ENCODE results near the gene SPSB1. TPM values are rescaled to one million over a fixed set of nuclear protein-coding genes. Genes with fewer than 3 reads are reported as not detected.

The SPSB1 gene
- total and polyA plus RNA-seq, 2 experiments from 2014 or later: 2.4 to 6.8 TPM

DNA sequence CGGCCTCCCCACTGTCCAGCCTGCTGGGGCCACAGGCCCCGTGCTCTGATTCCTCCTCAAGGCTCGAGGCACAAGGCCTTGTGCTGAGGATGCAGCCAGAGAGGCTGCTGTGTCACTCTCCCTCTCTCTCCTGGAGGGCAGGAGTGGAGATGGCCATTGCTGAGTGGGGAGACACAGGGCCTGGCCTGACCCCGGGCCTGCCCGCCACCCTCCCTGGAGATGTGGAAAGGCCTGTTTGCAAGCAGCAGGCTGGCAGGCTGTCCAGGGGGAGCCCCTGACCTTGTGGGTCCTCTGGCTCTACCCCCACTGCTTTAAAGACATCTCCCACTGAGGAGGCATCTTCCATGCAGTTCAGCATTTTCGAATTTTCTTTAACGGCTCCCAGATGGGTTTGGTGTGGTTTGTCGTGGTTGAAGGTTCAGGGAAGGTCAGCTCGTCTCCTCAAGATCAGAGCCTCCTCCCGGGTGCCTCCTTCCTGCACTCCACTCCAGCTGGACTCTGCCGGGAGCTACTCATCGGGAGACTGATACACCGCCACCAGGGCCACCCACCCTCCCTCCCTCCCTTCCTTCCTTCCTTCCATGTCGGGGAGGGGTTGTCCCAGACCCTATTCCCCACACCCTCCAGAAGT is 69.1 kb downstream of the SPSB1 start:
- DNase-seq (ENCODE audit: low spot score) (no peak), ATAC-seq (no peak)
- H3K36me3 Mint-ChIP-seq (ENCODE audit: low read depth): no peaks in the 10 kb centered on the region; the same call in 2 of the 3 replicates
- H3K36me3 ChIP-seq (ENCODE audit: insufficient read depth): no peaks in the 10 kb centered on the region
- H3K4me1 ChIP-seq (ENCODE audit: insufficient read depth): no peaks in the 10 kb centered on the region
- no peaks in the 10 kb centered on the region for H3K79me2 ChIP-seq (replicated peaks; ENCODE audit: insufficient read depth)
- H3F3A ChIP-seq (replicated peaks; ENCODE audit: low read depth): no peaks in the 10 kb centered on the region
- H3K27me3 Mint-ChIP-seq (ENCODE audit: insufficient read depth, low read depth, poor library complexity): peaks cover 11% of the 10 kb centered on the region
- no peaks in the 10 kb centered on the region for H3K9me2 ChIP-seq (ENCODE audit: insufficient read depth)
- H3K9me3 Mint-ChIP-seq: no peaks in the 10 kb centered on the region
- H3K27ac Mint-ChIP-seq: no peak overlapping the region
- H3K27me3 ChIP-seq (ENCODE audit: insufficient read depth): no peaks in the 10 kb centered on the region
- H3K4me3 Mint-ChIP-seq: no peak overlapping the region
- no peaks in the 10 kb centered on the region for H3K4me1 Mint-ChIP-seq
- no peak overlapping the region for H3K4me2 ChIP-seq
- H3K4me3 ChIP-seq: no peak overlapping the region
- H4K20me1 ChIP-seq (replicated peaks; ENCODE audit: insufficient read depth): no peaks in the 10 kb centered on the region; the same call in 1 of the 2 replicates
- no peak overlapping the region for H2AFZ ChIP-seq
- no peak overlapping the region for H3K27ac ChIP-seq (ENCODE audit: low read depth)
- TF ChIP-seq, protein P1, sequence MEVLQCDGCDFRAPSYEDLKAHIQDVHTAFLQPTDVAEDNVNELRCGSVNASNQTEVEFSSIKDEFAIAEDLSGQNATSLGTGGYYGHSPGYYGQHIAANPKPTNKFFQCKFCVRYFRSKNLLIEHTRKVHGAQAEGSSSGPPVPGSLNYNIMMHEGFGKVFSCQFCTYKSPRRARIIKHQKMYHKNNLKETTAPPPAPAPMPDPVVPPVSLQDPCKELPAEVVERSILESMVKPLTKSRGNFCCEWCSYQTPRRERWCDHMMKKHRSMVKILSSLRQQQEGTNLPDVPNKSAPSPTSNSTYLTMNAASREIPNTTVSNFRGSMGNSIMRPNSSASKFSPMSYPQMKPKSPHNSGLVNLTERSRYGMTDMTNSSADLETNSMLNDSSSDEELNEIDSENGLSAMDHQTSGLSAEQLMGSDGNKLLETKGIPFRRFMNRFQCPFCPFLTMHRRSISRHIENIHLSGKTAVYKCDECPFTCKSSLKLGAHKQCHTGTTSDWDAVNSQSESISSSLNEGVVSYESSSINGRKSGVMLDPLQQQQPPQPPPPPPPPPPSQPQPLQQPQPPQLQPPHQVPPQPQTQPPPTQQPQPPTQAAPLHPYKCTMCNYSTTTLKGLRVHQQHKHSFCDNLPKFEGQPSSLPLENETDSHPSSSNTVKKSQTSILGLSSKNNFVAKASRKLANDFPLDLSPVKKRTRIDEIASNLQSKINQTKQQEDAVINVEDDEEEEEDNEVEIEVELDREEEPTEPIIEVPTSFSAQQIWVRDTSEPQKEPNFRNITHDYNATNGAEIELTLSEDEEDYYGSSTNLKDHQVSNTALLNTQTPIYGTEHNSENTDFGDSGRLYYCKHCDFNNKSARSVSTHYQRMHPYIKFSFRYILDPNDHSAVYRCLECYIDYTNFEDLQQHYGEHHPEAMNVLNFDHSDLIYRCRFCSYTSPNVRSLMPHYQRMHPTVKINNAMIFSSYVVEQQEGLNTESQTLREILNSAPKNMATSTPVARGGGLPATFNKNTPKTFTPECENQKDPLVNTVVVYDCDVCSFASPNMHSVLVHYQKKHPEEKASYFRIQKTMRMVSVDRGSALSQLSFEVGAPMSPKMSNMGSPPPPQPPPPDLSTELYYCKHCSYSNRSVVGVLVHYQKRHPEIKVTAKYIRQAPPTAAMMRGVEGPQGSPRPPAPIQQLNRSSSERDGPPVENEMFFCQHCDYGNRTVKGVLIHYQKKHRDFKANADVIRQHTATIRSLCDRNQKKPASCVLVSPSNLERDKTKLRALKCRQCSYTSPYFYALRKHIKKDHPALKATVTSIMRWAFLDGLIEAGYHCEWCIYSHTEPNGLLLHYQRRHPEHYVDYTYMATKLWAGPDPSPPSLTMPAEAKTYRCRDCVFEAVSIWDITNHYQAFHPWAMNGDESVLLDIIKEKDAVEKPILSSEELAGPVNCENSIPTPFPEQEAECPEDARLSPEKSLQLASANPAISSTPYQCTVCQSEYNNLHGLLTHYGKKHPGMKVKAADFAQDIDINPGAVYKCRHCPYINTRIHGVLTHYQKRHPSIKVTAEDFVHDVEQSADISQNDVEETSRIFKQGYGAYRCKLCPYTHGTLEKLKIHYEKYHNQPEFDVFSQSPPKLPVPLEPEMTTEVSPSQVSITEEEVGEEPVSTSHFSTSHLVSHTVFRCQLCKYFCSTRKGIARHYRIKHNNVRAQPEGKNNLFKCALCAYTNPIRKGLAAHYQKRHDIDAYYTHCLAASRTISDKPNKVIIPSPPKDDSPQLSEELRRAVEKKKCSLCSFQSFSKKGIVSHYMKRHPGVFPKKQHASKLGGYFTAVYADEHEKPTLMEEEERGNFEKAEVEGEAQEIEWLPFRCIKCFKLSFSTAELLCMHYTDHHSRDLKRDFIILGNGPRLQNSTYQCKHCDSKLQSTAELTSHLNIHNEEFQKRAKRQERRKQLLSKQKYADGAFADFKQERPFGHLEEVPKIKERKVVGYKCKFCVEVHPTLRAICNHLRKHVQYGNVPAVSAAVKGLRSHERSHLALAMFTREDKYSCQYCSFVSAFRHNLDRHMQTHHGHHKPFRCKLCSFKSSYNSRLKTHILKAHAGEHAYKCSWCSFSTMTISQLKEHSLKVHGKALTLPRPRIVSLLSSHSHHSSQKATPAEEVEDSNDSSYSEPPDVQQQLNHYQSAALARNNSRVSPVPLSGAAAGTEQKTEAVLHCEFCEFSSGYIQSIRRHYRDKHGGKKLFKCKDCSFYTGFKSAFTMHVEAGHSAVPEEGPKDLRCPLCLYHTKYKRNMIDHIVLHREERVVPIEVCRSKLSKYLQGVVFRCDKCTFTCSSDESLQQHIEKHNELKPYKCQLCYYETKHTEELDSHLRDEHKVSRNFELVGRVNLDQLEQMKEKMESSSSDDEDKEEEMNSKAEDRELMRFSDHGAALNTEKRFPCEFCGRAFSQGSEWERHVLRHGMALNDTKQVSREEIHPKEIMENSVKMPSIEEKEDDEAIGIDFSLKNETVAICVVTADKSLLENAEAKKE (CRISPR knock-in tag; IDR thresholded peaks at IDR 0.05): no peak
- TF ChIP-seq, protein P2, sequence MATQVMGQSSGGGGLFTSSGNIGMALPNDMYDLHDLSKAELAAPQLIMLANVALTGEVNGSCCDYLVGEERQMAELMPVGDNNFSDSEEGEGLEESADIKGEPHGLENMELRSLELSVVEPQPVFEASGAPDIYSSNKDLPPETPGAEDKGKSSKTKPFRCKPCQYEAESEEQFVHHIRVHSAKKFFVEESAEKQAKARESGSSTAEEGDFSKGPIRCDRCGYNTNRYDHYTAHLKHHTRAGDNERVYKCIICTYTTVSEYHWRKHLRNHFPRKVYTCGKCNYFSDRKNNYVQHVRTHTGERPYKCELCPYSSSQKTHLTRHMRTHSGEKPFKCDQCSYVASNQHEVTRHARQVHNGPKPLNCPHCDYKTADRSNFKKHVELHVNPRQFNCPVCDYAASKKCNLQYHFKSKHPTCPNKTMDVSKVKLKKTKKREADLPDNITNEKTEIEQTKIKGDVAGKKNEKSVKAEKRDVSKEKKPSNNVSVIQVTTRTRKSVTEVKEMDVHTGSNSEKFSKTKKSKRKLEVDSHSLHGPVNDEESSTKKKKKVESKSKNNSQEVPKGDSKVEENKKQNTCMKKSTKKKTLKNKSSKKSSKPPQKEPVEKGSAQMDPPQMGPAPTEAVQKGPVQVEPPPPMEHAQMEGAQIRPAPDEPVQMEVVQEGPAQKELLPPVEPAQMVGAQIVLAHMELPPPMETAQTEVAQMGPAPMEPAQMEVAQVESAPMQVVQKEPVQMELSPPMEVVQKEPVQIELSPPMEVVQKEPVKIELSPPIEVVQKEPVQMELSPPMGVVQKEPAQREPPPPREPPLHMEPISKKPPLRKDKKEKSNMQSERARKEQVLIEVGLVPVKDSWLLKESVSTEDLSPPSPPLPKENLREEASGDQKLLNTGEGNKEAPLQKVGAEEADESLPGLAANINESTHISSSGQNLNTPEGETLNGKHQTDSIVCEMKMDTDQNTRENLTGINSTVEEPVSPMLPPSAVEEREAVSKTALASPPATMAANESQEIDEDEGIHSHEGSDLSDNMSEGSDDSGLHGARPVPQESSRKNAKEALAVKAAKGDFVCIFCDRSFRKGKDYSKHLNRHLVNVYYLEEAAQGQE (IDR thresholded peaks at IDR 0.05; ENCODE audit: unreplicated experiment): no peak
- TF ChIP-seq POLR2AphosphoS5 (IDR thresholded peaks at IDR 0.05; ENCODE audit: low read depth) (no peak), STAT1 (IDR thresholded peaks at IDR 0.05; ENCODE audit: unreplicated experiment) (no peak), ZNF331 (CRISPR knock-in tag; IDR thresholded peaks at IDR 0.05; ENCODE audit: low read depth) (no peak), CREB1 (CRISPR knock-in tag; IDR thresholded peaks at IDR 0.05; ENCODE audit: low read depth) (no peak), NANOG (IDR thresholded peaks at IDR 0.05; ENCODE audit: borderline replicate concordance) (no peak), EZH2 (IDR thresholded peaks at IDR 0.05; ENCODE audit: low read depth, unreplicated experiment) (no peak), ZNF114 (CRISPR knock-in tag; IDR thresholded peaks at IDR 0.05) (no peak), JUNB (IDR thresholded peaks at IDR 0.05; ENCODE audit: unreplicated experiment) (no peak), EZH2phosphoT487 (IDR thresholded peaks at IDR 0.05; ENCODE audit: unreplicated experiment) (no peak)
- TF ChIP-seq, protein P3, sequence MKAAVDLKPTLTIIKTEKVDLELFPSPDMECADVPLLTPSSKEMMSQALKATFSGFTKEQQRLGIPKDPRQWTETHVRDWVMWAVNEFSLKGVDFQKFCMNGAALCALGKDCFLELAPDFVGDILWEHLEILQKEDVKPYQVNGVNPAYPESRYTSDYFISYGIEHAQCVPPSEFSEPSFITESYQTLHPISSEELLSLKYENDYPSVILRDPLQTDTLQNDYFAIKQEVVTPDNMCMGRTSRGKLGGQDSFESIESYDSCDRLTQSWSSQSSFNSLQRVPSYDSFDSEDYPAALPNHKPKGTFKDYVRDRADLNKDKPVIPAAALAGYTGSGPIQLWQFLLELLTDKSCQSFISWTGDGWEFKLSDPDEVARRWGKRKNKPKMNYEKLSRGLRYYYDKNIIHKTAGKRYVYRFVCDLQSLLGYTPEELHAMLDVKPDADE (IDR thresholded peaks at IDR 0.05): no peak
- TF ChIP-seq, protein P4, sequence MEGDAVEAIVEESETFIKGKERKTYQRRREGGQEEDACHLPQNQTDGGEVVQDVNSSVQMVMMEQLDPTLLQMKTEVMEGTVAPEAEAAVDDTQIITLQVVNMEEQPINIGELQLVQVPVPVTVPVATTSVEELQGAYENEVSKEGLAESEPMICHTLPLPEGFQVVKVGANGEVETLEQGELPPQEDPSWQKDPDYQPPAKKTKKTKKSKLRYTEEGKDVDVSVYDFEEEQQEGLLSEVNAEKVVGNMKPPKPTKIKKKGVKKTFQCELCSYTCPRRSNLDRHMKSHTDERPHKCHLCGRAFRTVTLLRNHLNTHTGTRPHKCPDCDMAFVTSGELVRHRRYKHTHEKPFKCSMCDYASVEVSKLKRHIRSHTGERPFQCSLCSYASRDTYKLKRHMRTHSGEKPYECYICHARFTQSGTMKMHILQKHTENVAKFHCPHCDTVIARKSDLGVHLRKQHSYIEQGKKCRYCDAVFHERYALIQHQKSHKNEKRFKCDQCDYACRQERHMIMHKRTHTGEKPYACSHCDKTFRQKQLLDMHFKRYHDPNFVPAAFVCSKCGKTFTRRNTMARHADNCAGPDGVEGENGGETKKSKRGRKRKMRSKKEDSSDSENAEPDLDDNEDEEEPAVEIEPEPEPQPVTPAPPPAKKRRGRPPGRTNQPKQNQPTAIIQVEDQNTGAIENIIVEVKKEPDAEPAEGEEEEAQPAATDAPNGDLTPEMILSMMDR (conservative IDR thresholded peaks at IDR 0.05; ENCODE audit: low read depth in 2 of 2): no peak

Measured in GM23338 (cell line).